GM21526 (cell line): Measurements from ENCODE around the gene SLC25A38.
A peak's percentile ranks its signal among the peaks of the same experiment; 100 is the strongest.
"Not testable (repeated sequence)": the region's sequence is repeated elsewhere in the genome, so short reads cannot be mapped to it uniquely, and the experiment has no call there.

Source experiments
- ATAC-seq: cut with Tn5 transposase; IDR thresholded peaks from one replicate; pipeline ENCODE4 v1.9.1; 2021; ENCODE audit warnings: moderate library complexity; ENCODE audit not compliant: unreplicated experiment, low FRiP score

The SLC25A38 gene

GRCh38 chr3:39406368-39407258 is 23.4 kb downstream of the SLC25A38 start, which contains the start of gene RPSA:
Gene RPSA (plus strand): TSS chr3:39406720. CDS start chr3:39407654, 934 bp downstream.
- peak; percentile 91 for ATAC-seq

- ATAC-seq = no peak
These were observed 24.1 kb downstream of the SLC25A38 start for GRCh38 chr3:39407259-39407629.

- no peak for ATAC-seq
These were observed 24.8 kb downstream of the SLC25A38 start for GRCh38 chr3:39407773-39408492.

- no peak for ATAC-seq
These were observed 25.6 kb downstream of the SLC25A38 start for GRCh38 chr3:39408493-39409372.

- ATAC-seq = no peak
These were observed 26.5 kb downstream of the SLC25A38 start for GRCh38 chr3:39409514-39410136.

- no peak for ATAC-seq
These were observed 27.7 kb downstream of the SLC25A38 start for GRCh38 chr3:39410893-39411292.

- no peak for ATAC-seq
These were observed 29.6 kb downstream of the SLC25A38 start for GRCh38 chr3:39412668-39413260.

GRCh38 chr3:39413691-39414420 is 30.7 kb downstream of the SLC25A38 start:
- no peak for ATAC-seq

- no peak for ATAC-seq
These were observed 31.3 kb downstream of the SLC25A38 start for GRCh38 chr3:39414421-39414907.

GRCh38 chr3:39415302-39415701 is 32.1 kb downstream of the SLC25A38 start:
- not testable (repeated sequence) for ATAC-seq

GRCh38 chr3:39415983-39416382 is 32.8 kb downstream of the SLC25A38 start:
- ATAC-seq = no peak

GRCh38 chr3:39416998-39417397 is 33.8 kb downstream of the SLC25A38 start:
- ATAC-seq = not testable (repeated sequence)

GRCh38 chr3:39418556-39419225 is 35.5 kb downstream of the SLC25A38 start:
- ATAC-seq = not testable (repeated sequence)

GRCh38 chr3:39419742-39420315 is 36.7 kb downstream of the SLC25A38 start:
- no peak for ATAC-seq

- ATAC-seq = no peak
These were observed 37.4 kb downstream of the SLC25A38 start for GRCh38 chr3:39420543-39420942.

- no peak for ATAC-seq
These were observed 40.3 kb downstream of the SLC25A38 start for GRCh38 chr3:39423436-39423970.

GRCh38 chr3:39426312-39426711 is 43.1 kb downstream of the SLC25A38 start:
- no peak for ATAC-seq

- ATAC-seq = no peak
These were observed 44.3 kb downstream of the SLC25A38 start for GRCh38 chr3:39427506-39427905.
